Right cardiac atrium (tissue), 5 donors: ENCODE measurements around the gene OST4. TPM values are rescaled to one million over a fixed set of nuclear protein-coding genes. Genes with fewer than 3 reads are reported as not detected.

ENCODE experiments used
- ATAC-seq, 2 donors: fragments of 200-7000 bp; cut with Tn5 transposase; one replicate each; pipeline versions ENCODE4 v1.8.0 to v1.9.1; 2020; ENCODE audit warnings: moderate library complexity in 2 of 2, mild to moderate bottlenecking in 1 of 2
- DNase-seq, 3 donors: peaks; one replicate each; pipeline ENCODE4 v3.0.0-alpha.2; 2020
- H3K27ac ChIP-seq: one replicate; pipeline ENCODE4 v1.5.1; 2013; ENCODE audit warnings: mild to moderate bottlenecking, low read length, control low read depth, moderate library complexity
- H3K27me3 ChIP-seq: one replicate; pipeline ENCODE4 v1.6.1; 2013; ENCODE audit not compliant: control insufficient read depth, insufficient read depth
- H3K4me1 ChIP-seq: one replicate; pipeline ENCODE4 v1.6.1; 2013; ENCODE audit warnings: low read length; ENCODE audit not compliant: control insufficient read depth, insufficient read depth
- H3K4me3 ChIP-seq: one replicate; pipeline ENCODE4 v1.5.1; 2013; ENCODE audit warnings: low read length, control low read depth
- H3K9me3 ChIP-seq: one replicate; pipeline ENCODE4 v1.6.1; 2013; ENCODE audit warnings: low read length; ENCODE audit not compliant: control insufficient read depth
- WGBS: extraction: QIAGEN DNeasy Blood & Tissue Kit; methylation state at CpG from one replicate; pipeline ENCODE4 v1.1.7; 2013; 5-methylcytosine and 5-hydroxymethylcytosine counted together
- intact Hi-C, 4 donors: fragments of 100-400 bp; cut with DNase I; formaldehyde crosslinking; loops; one replicate each; pipeline versions ENCODE4 v1.11.0 to v1.14.0; 2022 to 2023
- polyA plus RNA-seq: library from polyadenylated mRNA; stranded (reverse); fragments of 200-250 nt; gene quantifications from one replicate; pipeline ENCODE4 v1.2.3, GENCODE V29; 2013
- total RNA-seq, 4 donors: library from RNA; stranded (reverse); fragmentation: NEBNext Ultra II Directional; extraction: Animal tissue kit (Norgen Biotek cat#: 25700); gene quantifications; one replicate each; pipeline ENCODE4 v1.2.1, GENCODE V29; 2021
- donor health status: healthy with polysubstance abuse.
- donor health status: DM: no; HTN: yes; CAD: no.
- donor health status: DM: no; HTN: no; CAD: no.
- donor health status: DM: no; HTN: yes; CAD: no; lungs with severe emphysema.
- donor health status: DM: yes; HTN: yes; CAD: no.

OST4 gene
- total and polyA plus RNA-seq, 5 donors = 372 to 872 (median 484) TPM

DNA sequence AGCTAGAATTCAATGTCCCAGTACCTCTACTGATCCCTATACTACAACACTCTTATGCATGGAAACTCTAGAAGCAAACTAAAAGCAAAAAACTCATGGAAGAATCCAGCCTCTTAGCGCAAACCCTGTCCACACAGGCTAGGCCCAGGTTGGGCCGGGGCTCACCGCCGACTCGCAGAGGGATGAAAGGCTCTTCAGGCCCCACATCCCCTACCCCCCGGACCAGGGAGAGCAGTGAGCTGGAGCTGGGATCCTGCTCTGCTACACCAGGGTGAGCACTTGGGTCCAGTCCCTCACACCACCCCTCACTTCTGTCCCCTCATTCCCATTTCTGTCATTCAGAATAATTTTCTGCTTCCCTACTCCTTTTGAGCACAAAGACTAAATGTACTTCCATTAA lies 2.0 kb downstream of the OST4 start:
- WGBS = 90% methylated on average over 6 of the region's 6 CpGs
- peaks cover 6% of the 10 kb centered on the region for H3K4me1 ChIP-seq
- H3K27me3 ChIP-seq = no peaks in the 10 kb centered on the region
- intact Hi-C loops = no loop called here
- H3K4me3 ChIP-seq = no peak overlapping the region
- no peaks in the 10 kb centered on the region for H3K9me3 ChIP-seq
- H3K27ac ChIP-seq = no peak overlapping the region
- peak in 1 of 3 donors; percentile 43 for DNase-seq
- no peak for ATAC-seq

DNA sequence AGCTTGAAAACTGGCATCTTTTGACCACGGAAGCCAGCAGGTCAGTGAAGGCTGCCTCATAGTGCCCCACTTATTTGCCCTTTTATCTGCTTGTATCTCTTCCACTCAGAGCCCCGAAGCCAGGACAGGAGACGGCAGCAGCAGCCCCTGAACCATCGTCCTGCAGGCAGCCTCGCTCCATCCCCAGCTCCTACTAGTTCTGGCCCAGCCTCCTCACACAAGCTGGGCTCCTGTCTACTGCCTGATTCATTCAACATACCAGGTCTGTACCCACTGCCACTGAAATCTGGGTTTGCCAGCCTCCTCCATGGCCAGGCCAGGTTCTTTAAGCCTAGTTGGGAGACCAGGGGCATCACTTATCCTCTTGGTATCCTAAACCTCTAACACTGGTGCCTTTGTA lies 4.1 kb downstream of the OST4 start:
- Histone ChIP-seq H3K27me3 (no peaks in the 10 kb centered on the region), H3K4me3 (no peak overlapping the region), H3K27ac (no peak overlapping the region), H3K9me3 (no peaks in the 10 kb centered on the region), H3K4me1 (peaks cover 12% of the 10 kb centered on the region)
- intact Hi-C loops = no loop called here
- ATAC-seq = no peak
- peak in 1 of 3 donors; percentile 18 for DNase-seq
- WGBS = 85% methylated on average over 5 of the region's 5 CpGs

DNA sequence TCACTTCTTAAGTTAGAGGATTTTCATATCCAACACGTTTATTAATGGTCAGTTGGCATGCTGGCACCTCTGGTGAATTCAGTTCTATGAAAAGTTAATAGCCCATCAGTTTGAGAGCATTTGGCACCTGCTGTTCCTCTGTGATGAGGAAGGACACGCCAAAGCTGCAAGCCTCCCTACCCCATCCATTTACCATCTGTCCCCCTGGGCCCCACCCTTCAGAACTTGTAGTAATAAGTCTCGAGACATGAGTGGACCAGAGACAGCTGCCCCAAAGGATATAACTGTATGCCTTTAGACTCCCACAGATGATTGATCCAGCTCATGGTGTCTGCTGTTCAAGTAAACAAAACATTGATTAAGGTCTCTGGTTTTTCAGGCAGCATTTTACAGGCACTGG lies 6.3 kb downstream of the OST4 start:
- no peak overlapping the region for H3K4me3 ChIP-seq
- DNase-seq (peak in 1 of 3 donors; percentile 19), ATAC-seq (no peak)
- intact Hi-C loops = no loop called here
- H3K27ac ChIP-seq = no peak overlapping the region
- H3K27me3 ChIP-seq = no peaks in the 10 kb centered on the region
- H3K4me1 ChIP-seq = peaks cover 12% of the 10 kb centered on the region
- 76% methylated on average over 3 of the region's 3 CpGs for WGBS
- H3K9me3 ChIP-seq = no peaks in the 10 kb centered on the region

DNA sequence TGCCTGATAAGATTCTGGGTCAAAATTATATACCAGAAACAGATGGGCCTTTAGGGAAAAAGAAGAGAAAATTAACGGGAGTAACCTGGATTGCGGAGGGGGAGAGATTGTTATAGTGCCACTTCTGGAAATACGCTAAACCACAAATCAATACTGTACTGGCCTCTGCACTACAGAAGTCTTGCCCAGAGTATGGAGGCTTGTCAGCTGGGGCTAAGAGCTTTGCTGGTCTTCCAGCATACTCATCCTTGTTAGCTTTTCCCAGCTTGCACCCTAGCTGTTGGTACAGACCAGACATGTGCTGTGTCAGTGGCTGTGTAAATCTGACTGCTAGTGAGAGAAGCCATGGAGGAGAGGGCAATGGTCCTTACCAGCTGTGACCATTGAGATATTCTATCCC lies 11.1 kb downstream of the OST4 start:
- Histone ChIP-seq H3K4me3 (no peak overlapping the region), H3K9me3 (no peaks in the 10 kb centered on the region), H3K27me3 (no peaks in the 10 kb centered on the region), H3K4me1 (peaks cover 7% of the 10 kb centered on the region), H3K27ac (no peak overlapping the region)
- ATAC-seq (no peak), DNase-seq (no peak)
- WGBS = 90% methylated on average over 3 of the region's 3 CpGs
- intact Hi-C loops = no loop called here

DNA sequence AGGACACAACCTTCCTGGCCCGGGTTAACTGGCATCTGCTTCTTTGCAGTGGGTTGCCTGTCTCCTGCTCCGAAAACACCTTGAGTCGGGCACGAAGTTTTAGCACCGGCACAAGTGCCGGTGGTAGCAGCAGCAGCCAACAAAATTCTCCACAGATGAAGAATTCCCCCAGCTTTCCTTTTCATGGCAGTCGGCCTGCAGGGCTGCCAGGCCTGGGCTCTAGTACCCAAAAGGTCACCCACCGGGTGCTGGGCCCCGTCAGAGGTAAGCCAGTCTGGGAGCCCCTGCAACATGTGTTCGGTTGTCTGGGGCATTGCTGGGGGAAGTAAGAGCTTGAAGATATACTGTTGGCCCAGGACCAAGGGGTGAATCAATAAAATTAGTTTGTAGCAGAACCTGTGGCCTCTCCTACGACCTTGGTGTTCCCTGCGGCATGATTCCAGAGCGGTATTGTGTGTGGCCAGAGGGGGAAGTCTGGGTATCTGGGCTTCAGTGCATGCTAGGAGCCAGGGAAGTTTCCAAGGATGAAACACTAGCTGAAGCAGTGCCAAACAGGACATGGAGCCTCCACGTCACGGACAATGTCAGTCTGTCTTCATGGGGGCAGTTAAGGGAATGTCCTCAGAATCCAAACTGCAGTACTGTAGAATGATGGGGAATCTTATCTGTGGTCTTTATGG lies 12.2 kb downstream of the OST4 start:
- peak in 2 of 3 donors; percentile 47 to 63 for DNase-seq
- H3K4me1 ChIP-seq = peaks cover 5% of the 10 kb centered on the region
- WGBS = 61% methylated on average over 15 of the region's 15 CpGs
- H3K27me3 ChIP-seq = no peaks in the 10 kb centered on the region
- H3K27ac ChIP-seq = no peak overlapping the region
- no peak overlapping the region for H3K4me3 ChIP-seq
- intact Hi-C loops = no loop called here
- ATAC-seq = peak; percentile 49 to 79
- no peaks in the 10 kb centered on the region for H3K9me3 ChIP-seq

DNA sequence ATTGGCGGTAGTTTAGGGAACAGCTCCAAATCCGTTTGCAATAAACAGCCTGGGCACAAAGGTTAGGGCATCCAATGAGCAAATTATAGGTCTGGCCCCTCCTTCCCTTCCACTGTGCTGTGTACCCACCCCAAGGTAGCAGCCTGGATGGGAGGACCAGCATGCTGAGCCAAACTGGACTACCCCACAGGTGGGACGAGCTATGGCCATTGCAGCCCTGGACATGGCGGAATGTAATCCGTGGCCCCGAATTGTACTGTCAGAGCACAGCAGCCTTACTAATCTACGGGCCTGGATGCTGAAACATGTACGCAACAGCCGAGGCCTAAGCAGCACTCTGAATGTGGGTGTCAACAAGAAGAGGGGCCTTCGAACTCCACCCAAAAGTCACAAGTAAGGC lies 13.2 kb downstream of the OST4 start:
- no peak overlapping the region for H3K4me3 ChIP-seq
- no peaks in the 10 kb centered on the region for H3K27me3 ChIP-seq
- no peaks in the 10 kb centered on the region for H3K4me1 ChIP-seq
- no peak overlapping the region for H3K27ac ChIP-seq
- DNase-seq (no peak), ATAC-seq (no peak)
- 92% methylated on average over 10 of the region's 10 CpGs for WGBS
- intact Hi-C loops = no loop called here
- H3K9me3 ChIP-seq = no peaks in the 10 kb centered on the region

DNA sequence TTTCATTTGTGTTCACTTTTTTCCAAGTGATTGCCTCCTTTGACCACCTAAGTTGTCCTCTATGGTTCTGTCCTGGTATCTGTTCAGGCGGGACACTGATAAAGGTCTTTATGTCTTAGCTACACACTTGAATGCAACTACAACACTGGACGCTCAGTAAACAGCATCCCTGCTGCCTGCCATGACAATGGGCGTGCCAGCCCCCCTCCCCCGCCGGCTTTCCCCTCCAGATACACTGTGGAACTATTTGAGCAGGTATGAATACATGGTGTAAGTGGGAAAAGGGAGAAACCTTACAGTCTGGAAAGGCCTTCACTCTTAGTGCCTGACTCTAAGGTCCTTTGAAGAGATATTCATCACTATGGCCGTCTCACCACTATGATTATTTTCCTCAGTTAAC lies 14.3 kb downstream of the OST4 start:
- Histone ChIP-seq H3K9me3 (no peaks in the 10 kb centered on the region), H3K27ac (no peak overlapping the region), H3K4me3 (no peak overlapping the region), H3K4me1 (no peaks in the 10 kb centered on the region), H3K27me3 (no peaks in the 10 kb centered on the region)
- ATAC-seq (no peak), DNase-seq (no peak)
- WGBS = 91% methylated on average over 6 of the region's 6 CpGs
- intact Hi-C loops = no loop called here

DNA sequence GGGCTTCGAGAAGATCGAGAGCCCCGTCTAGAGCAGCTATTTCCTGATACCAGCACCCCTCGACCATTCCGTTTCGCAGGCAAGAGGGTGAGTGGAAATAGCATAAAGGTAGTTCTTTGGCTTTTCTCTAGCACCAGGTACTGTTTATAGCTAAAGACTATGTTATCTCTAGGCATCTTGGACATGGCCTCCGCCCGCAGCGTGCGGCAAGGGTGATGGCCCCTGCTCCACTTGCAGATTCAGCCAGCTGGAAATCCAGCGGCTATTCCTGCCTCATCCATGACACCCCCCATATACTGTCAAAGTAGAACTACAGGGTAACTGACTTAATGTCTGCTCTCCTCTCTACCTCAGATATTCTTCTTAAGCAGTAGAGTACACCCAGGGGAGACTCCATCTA lies 16.7 kb downstream of the OST4 start:
- DNase-seq = no peak
- no peaks in the 10 kb centered on the region for H3K4me1 ChIP-seq
- no peak overlapping the region for H3K4me3 ChIP-seq
- 93% methylated on average over 11 of the region's 11 CpGs for WGBS
- no peak for ATAC-seq
- intact Hi-C loops = loop anchor here in 1 of 4 donors (5.0 kb wide), 1 partner anchor 33 kb away; the partner anchor contains the start of gene KHK
- no peak overlapping the region for H3K27ac ChIP-seq
- H3K27me3 ChIP-seq = no peaks in the 10 kb centered on the region
- H3K9me3 ChIP-seq = no peaks in the 10 kb centered on the region

DNA sequence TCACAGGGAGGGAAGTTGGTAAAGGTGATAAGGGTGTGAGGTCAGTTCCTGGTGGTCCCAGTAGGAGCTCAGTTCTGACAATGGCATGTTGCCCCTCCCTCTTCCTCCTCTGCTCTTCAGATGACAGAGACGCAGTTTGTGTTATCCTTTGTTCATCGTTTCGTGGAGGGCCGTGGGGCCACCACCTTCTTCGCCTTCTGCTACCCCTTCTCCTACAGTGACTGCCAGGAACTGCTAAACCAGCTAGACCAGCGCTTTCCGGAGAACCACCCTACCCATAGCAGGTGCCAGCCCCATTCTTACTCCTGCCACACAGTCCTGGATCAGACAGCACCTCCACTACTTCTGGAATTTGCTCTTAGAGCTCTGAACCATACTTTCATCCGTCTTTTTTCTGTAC lies 17.7 kb downstream of the OST4 start:
- H3K27ac ChIP-seq = no peak overlapping the region
- intact Hi-C loops = loop anchor here in 1 of 4 donors (5.0 kb wide), 1 partner anchor 34 kb away; the partner anchor contains the start of gene KHK
- H3K4me1 ChIP-seq = no peaks in the 10 kb centered on the region
- DNase-seq (no peak), ATAC-seq (no peak)
- 77% methylated on average over 8 of the region's 8 CpGs for WGBS
- H3K9me3 ChIP-seq = no peaks in the 10 kb centered on the region
- no peaks in the 10 kb centered on the region for H3K27me3 ChIP-seq
- H3K4me3 ChIP-seq = no peak overlapping the region

DNA sequence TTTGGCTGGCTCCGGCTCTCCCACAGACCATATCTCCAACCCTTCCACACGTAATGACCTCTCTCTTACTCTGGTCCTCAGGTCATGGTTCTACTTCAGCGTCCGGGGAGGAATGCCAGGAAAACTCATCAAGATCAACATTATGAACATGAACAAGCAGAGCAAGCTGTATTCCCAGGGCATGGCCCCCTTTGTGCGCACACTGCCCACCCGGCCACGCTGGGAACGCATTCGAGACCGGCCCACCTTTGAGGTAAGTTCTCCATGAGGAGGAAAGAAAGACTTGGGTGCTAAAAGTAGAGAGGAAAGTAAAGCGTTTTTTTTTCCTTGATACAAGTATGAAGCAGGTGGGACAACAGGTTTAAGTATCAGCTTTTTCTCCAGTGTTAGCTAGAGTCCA lies 18.1 kb downstream of the OST4 start:
- Histone ChIP-seq H3K27ac (no peak overlapping the region), H3K4me1 (no peaks in the 10 kb centered on the region), H3K27me3 (no peaks in the 10 kb centered on the region), H3K9me3 (no peaks in the 10 kb centered on the region), H3K4me3 (no peak overlapping the region)
- 85% methylated on average over 11 of the region's 11 CpGs for WGBS
- intact Hi-C loops = loop anchor here in 1 of 4 donors (5.0 kb wide), 1 partner anchor 34 kb away; the partner anchor contains the start of gene KHK
- no peak for ATAC-seq
- DNase-seq = no peak

DNA sequence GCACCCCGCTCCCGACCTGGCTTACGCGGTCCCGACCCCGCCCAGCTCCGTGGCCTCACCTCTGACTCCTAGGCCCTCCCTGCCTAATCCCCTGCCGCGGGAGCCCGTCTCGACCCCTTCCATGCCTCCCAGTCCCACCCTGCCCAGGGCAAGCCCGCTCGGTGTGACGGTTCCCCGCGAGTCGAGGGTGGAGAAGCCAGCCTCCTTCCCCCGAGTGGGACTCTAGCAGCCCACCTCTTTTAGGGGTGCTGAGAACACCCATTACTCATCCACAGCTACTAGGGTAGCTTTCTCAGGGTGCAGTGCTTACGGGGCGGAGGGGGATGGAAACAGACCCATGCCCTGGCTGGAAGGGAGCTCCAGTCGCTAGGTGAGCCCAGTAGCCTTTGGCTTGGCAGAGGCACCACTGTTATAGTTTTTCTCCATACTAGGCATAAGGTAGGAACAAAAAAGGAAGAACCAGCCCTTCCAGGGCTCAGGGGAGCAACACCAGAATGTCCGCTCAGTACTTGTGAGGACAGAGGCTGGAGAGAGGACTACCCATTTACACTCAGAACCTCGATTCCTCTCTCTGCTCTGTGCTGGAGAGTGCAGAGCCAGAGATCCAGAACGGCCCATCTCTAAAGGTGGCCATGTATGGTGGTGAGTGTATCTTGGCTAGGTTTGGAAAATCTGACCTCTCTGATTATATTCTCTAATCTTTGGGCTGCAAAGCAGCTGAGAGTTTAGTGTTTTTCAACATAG lies 19.4 kb downstream of the OST4 start:
- 4% methylated on average over 24 of the region's 24 CpGs for WGBS
- intact Hi-C loops = loop anchor here in 1 of 4 donors (5.0 kb wide), 1 partner anchor 35 kb away; the partner anchor contains the start of gene KHK
- no peaks in the 10 kb centered on the region for H3K4me1 ChIP-seq
- ATAC-seq (no peak), DNase-seq (peak in 2 of 3 donors; percentile 63 to 84)
- H3K4me3 ChIP-seq = peak overlapping the region; percentile 80
- H3K27me3 ChIP-seq = no peaks in the 10 kb centered on the region
- H3K27ac ChIP-seq = peak overlapping the region; percentile 40
- H3K9me3 ChIP-seq = no peaks in the 10 kb centered on the region
